ENCODE measurements around the gene RAD51D.

DNA sequence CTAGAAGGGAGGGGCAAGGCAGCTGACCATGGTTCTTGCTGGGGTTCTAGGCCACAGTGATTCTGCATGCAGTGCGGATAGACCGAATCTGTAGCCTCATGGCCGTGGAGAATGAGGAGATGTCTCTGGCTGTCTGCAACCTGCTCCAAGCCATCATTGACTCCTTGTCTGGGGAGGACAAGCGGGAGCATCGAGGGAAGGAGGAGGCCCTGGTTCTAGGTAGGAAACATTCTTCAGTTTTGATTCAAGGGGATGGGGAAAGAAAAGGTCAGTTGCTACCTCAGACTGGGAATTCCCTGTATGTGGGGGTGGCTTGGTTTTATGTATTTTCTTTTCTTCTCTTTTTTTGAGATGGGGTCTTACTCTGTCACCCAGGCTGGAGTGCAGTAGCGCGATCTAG, 35.6 kb upstream of the RAD51D start:
- TF ChIP-seq, protein P1, sequence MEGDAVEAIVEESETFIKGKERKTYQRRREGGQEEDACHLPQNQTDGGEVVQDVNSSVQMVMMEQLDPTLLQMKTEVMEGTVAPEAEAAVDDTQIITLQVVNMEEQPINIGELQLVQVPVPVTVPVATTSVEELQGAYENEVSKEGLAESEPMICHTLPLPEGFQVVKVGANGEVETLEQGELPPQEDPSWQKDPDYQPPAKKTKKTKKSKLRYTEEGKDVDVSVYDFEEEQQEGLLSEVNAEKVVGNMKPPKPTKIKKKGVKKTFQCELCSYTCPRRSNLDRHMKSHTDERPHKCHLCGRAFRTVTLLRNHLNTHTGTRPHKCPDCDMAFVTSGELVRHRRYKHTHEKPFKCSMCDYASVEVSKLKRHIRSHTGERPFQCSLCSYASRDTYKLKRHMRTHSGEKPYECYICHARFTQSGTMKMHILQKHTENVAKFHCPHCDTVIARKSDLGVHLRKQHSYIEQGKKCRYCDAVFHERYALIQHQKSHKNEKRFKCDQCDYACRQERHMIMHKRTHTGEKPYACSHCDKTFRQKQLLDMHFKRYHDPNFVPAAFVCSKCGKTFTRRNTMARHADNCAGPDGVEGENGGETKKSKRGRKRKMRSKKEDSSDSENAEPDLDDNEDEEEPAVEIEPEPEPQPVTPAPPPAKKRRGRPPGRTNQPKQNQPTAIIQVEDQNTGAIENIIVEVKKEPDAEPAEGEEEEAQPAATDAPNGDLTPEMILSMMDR (IDR thresholded peaks at IDR 0.05; ENCODE audit: insufficient read depth, low read length): no peak
- no peak for TF ChIP-seq SPI1 (IDR thresholded peaks at IDR 0.05; ENCODE audit: borderline replicate concordance, low read depth)
